Prostate gland (tissue), 2 donors: ENCODE data around the gene HMOX2.

ENCODE experiments used
- CTCF ChIP-seq, 4 experiments: fragments of 200-600 bp in 2 of 4; fragments of 450-650 bp in 2 of 4; sonication (generic) in 2 of 4; IDR thresholded peaks; 1 replicate in 3 of 4; 2 replicates in 1 of 4; pipeline ENCODE4 v1.5.1; 2016 to 2019; ENCODE audit warnings: antibody characterized with exemption in 4 of 4, mild to moderate bottlenecking in 2 of 4, moderate library complexity in 2 of 4
- POLR2AphosphoS5 ChIP-seq: sonication (generic); formaldehyde crosslinking; IDR thresholded peaks from one replicate; pipeline ENCODE4 v1.6.1; 2017; ENCODE audit warnings: antibody characterized with exemption

GRCh38 chr16:4523686-4524085 is 47.5 kb downstream of the HMOX2 start:
- no peak for TF ChIP-seq CTCF (IDR thresholded peaks at IDR 0.05)
- no peak for TF ChIP-seq POLR2AphosphoS5
